Uterus (tissue), 4 donors: ENCODE measurements around the gene LRRC8B. TPM values are rescaled to one million over a fixed set of nuclear protein-coding genes. Genes with fewer than 3 reads are reported as not detected.

Source experiments
- DNase-seq, 2 donors: peaks; one replicate each; pipeline ENCODE4 v3.0.0-alpha.2; 2019 to 2020
- H3K27ac ChIP-seq, 2 donors: fragments of 200-600 bp; sonication (generic); 1 replicate in 1 of 2; 2 replicates in 1 of 2; pipeline ENCODE4 v1.5.1; 2016 to 2018
- H3K27me3 ChIP-seq, 2 donors: fragments of 200-600 bp; sonication (generic); one replicate each; pipeline ENCODE4 v1.5.1; 2018 to 2019; ENCODE audit warnings: control low read depth in 1 of 2
- H3K36me3 ChIP-seq, 2 donors: fragments of 200-600 bp; sonication (generic); one replicate each; pipeline ENCODE4 v1.5.1; 2019; ENCODE audit warnings: control low read depth in 1 of 2
- H3K4me1 ChIP-seq, 2 donors: fragments of 200-600 bp; sonication (generic); one replicate each; pipeline ENCODE4 v1.5.1; 2018 to 2019; ENCODE audit warnings: control low read depth in 1 of 2
- H3K4me3 ChIP-seq, 2 donors: fragments of 200-600 bp; sonication (generic); 1 replicate in 1 of 2; 2 replicates in 1 of 2; pipeline ENCODE4 v1.5.1; 2018 to 2019; ENCODE audit warnings: mild to moderate bottlenecking in 1 of 2
- H3K9me3 ChIP-seq, 2 donors: fragments of 200-600 bp; sonication (generic); one replicate each; pipeline ENCODE4 v1.5.1; 2019; ENCODE audit warnings: control low read depth in 1 of 2
- POLR2A ChIP-seq, 2 donors: fragments of 450-650 bp; IDR thresholded peaks; one replicate each; pipeline ENCODE4 v1.6.1; 2016; ENCODE audit warnings: antibody characterized with exemption in 2 of 2, mild to moderate bottlenecking in 1 of 2, moderate library complexity in 1 of 2
- intact Hi-C: fragments of 100-400 bp; cut with DNase I; formaldehyde crosslinking; loops from one replicate; pipeline ENCODE4 v1.15.1; 2023; ENCODE audit warnings: low total_unique reads
- total RNA-seq, 4 donors: library from RNA; depleted of rRNA in 3 of 4; stranded (reverse); fragments of >200 nt in 3 of 4; gene quantifications; one replicate each; pipeline versions ENCODE4 v1.1.0 to v1.2.4, GENCODE V29; 2014 to 2023
- TF ChIP-seq, protein P1 (sequence below), 4 experiments: fragments of 200-600 bp in 2 of 4; fragments of 450-650 bp in 2 of 4; sonication (generic) in 2 of 4; IDR thresholded peaks; one replicate each; pipeline ENCODE4 v1.5.1; 2016 to 2019; ENCODE audit warnings: antibody characterized with exemption in 4 of 4, mild to moderate bottlenecking in 2 of 4, moderate library complexity in 1 of 4
- donor health status: DM: yes; HTN: yes; CAD: no.

The LRRC8B gene
- total RNA-seq, 4 donors from 2014 or later: 1.0 to 9.8 (median 7.6) TPM

DNA sequence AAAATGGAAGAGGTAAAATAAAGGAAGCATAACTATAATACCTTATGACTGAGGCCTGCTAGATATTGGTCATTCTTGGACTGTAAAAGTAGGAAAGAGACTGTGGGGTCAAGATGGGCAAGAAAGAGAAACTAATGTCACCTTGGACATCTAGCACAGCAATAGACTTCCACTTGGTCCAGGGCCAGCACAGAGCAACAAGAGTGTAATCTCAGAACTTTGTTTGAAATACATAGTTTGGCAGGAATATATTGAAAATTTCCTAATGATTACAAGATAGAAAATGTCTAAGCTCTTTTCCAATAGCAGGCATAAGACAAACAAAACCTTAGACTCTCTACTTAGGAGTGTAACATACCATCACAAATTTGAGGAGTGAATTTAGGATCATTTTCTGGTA, 112.9 kb downstream of the LRRC8B start:
- H3K27me3 ChIP-seq: no peaks in the 10 kb centered on the region
- H3K4me3 ChIP-seq: no peak overlapping the region
- DNase-seq: no peak
- H3K36me3 ChIP-seq: no peaks in the 10 kb centered on the region
- TF ChIP-seq, protein P1, sequence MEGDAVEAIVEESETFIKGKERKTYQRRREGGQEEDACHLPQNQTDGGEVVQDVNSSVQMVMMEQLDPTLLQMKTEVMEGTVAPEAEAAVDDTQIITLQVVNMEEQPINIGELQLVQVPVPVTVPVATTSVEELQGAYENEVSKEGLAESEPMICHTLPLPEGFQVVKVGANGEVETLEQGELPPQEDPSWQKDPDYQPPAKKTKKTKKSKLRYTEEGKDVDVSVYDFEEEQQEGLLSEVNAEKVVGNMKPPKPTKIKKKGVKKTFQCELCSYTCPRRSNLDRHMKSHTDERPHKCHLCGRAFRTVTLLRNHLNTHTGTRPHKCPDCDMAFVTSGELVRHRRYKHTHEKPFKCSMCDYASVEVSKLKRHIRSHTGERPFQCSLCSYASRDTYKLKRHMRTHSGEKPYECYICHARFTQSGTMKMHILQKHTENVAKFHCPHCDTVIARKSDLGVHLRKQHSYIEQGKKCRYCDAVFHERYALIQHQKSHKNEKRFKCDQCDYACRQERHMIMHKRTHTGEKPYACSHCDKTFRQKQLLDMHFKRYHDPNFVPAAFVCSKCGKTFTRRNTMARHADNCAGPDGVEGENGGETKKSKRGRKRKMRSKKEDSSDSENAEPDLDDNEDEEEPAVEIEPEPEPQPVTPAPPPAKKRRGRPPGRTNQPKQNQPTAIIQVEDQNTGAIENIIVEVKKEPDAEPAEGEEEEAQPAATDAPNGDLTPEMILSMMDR (IDR thresholded peaks at IDR 0.05): no peak
- no peak for TF ChIP-seq POLR2A (IDR thresholded peaks at IDR 0.05)
- H3K9me3 ChIP-seq: no peaks in the 10 kb centered on the region
- peak overlapping the region in 1 of 2 donors; percentile 34 for H3K27ac ChIP-seq
- intact Hi-C loops: loop anchor here (10.0 kb wide), 1 partner anchor 127 kb away; no protein-coding TSS in a partner anchor
- H3K4me1 ChIP-seq: no peaks in the 10 kb centered on the region

DNA sequence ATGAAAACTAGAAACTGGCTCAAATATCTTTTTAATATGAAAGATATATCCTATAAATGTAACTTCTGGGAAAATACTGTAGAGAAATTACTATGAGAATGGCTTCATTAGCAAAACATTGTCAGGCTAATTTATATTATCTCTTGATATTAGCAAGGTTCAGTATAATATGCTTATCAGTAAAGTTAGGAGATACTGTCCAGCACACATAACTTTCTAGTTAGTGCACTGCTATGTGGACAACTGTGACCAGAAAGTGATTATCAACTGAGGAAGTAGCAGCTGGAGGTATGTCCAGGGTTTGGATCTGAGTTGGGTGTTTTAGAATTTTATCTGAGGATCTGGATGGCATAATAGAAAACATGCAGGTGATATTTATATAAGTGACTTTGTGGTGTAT, 115.8 kb downstream of the LRRC8B start:
- no peaks in the 10 kb centered on the region for H3K27me3 ChIP-seq
- no peak for DNase-seq
- no peak for TF ChIP-seq POLR2A (IDR thresholded peaks at IDR 0.05)
- TF ChIP-seq, protein P1 (IDR thresholded peaks at IDR 0.05): no peak

DNA sequence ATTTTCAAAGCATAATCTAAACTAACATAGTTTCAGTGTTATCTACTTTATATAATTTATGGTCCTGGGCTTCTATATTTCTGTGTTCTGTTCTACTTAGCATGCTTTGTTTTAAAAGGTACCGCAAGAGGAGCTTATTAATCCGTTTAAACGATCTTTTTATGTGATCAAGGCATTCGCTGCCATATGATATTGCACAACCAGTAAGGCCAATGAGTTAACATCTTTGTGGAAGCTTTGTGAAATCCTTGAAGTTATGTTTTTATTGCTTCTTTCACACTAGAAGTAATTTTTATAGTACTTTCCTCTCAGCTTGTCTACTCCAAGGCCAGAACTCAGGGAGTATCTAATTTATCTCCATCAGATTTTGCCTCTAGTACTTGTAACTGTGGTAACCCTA, 117.2 kb downstream of the LRRC8B start:
- Histone ChIP-seq H3K27me3 (no peaks in the 10 kb centered on the region), H3K36me3 (no peaks in the 10 kb centered on the region), H3K27ac (peak overlapping the region in 1 of 2 donors; percentile 0), H3K9me3 (no peaks in the 10 kb centered on the region), H3K4me3 (no peak overlapping the region), H3K4me1 (no peaks in the 10 kb centered on the region)
- intact Hi-C loops: no loop called here
- no peak for DNase-seq
- TF ChIP-seq POLR2A (IDR thresholded peaks at IDR 0.05): no peak
- TF ChIP-seq, protein P1 (IDR thresholded peaks at IDR 0.05): no peak

More for the DNA sequence above, 115.8 kb downstream of the LRRC8B start:
- Histone ChIP-seq H3K4me3 (no peak overlapping the region), H3K27ac (no peak overlapping the region), H3K4me1 (no peaks in the 10 kb centered on the region), H3K9me3 (no peaks in the 10 kb centered on the region), H3K36me3 (no peaks in the 10 kb centered on the region)
- intact Hi-C loops: no loop called here

DNA sequence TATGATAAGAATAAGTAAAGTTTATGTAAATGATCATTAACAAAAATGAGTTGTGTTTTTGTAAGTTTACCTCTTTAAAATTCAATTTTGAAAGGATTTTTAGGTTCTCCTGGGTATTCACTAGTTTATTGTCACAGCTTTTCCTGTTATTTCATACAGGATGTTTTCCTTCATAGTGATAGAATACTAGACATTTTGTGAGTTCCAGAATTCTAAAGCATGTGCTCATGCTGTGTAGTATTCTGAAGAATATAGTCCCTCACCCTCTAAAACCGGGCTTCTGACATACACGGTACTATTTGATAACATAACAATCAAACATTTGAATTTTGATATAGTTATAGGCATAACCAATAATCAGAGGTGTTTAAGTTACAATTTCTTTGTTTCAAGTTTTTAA, 118.9 kb downstream of the LRRC8B start:
- no peaks in the 10 kb centered on the region for H3K36me3 ChIP-seq

DNA sequence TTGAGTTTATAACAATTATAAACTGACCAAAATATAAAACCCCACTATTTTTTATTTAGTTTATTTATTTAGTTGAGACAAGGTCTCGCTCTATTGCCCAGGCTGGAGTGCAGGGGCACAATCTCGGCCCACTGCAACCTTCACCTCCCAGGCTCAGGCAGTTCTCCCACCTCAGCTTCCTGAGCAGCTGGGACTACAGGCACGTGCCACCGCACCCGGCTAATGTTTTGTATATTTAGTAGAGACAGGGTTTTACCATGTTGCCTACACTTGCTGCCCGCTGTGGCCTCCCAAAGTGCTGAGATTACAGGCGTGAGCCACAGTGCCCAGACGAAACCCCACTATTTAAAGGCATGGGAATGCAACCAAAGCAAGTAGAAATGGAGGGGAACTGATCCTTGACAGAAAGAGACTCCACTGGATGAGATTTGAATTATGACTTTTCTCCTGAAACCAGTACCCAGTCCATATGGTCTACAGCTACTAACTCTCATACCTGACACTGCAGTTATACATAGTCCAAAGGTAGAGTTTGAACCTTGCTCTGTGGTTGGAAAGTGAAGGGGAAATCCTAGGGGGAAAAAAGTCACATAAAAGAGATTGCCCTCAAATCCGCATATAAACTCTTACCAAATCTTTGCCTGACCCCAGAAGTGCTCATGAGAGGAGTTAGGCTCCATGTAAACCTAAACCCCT, 119.6 kb downstream of the LRRC8B start:
- Histone ChIP-seq H3K27me3 (no peaks in the 10 kb centered on the region), H3K9me3 (no peaks in the 10 kb centered on the region), H3K4me1 (no peaks in the 10 kb centered on the region), H3K36me3 (no peaks in the 10 kb centered on the region), H3K27ac (no peak overlapping the region), H3K4me3 (no peak overlapping the region)
- intact Hi-C loops: no loop called here
- TF ChIP-seq POLR2A (IDR thresholded peaks at IDR 0.05): no peak
- TF ChIP-seq, protein P1 (IDR thresholded peaks at IDR 0.05): no peak
- no peak for DNase-seq

More for the DNA sequence above, 118.9 kb downstream of the LRRC8B start:
- Histone ChIP-seq H3K9me3 (no peaks in the 10 kb centered on the region), H3K27me3 (no peaks in the 10 kb centered on the region), H3K4me1 (no peaks in the 10 kb centered on the region), H3K4me3 (no peak overlapping the region), H3K27ac (peak overlapping the region in 1 of 2 donors; percentile 3)
- intact Hi-C loops: no loop called here
- DNase-seq: no peak
- TF ChIP-seq, protein P1 (IDR thresholded peaks at IDR 0.05): no peak
- TF ChIP-seq POLR2A (IDR thresholded peaks at IDR 0.05): no peak
